ENCODE results near the gene ITGB6. TPM values are rescaled to one million over a fixed set of nuclear protein-coding genes. Genes with fewer than 3 reads are reported as not detected.

The ITGB6 gene
- total and polyA plus RNA-seq, 2 of the 4 experiments (the other 2 are of a cell fraction), result under 0.01 TPM; not detected in 1

DNA sequence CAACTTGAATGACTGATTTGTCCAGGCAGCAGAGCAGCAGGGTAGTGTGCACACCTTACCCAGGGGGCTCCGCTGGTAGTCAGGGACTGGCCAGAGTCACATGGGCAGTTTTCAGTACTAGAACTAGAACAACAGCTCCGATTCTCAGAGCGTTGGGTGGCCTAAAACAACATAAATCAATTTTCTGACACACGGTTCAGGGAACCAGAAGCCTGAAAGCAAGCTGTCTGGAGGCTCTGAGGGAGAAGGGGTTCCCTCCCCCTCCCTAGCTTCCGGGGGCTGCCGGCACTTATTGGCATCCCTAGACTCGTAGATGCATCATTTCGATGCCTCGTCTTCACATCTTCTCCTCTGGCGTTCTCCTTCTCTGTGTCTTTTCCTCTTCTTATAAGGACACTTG is 13.4 kb upstream of the ITGB6 start (continued):
- no peak for TF ChIP-seq BHLHE40 (IDR thresholded peaks at IDR 0.05; ENCODE audit: low read depth, low read length)
- TF ChIP-seq SMC3 (IDR thresholded peaks at IDR 0.05; ENCODE audit: low read depth, low read length), result no peak
- TF ChIP-seq CEBPB (IDR thresholded peaks at IDR 0.05; ENCODE audit: low read depth, low read length), result no peak
- no peak for TF ChIP-seq NFE2L2 (IDR thresholded peaks at IDR 0.05; ENCODE audit: low read depth, low read length)
- TF ChIP-seq POLR2A (IDR thresholded peaks at IDR 0.05; ENCODE audit: low read depth, low read length), result no peak
- no peak for TF ChIP-seq MAZ (IDR thresholded peaks at IDR 0.05; ENCODE audit: borderline replicate concordance, low read depth, low read length)
- no peak for TF ChIP-seq MXI1 (IDR thresholded peaks at IDR 0.05; ENCODE audit: borderline replicate concordance, low read depth, low read length)

- Histone ChIP-seq H3K4me1 (ENCODE audit: control insufficient read depth, insufficient read depth, low read length) (peaks cover 28% of the 10 kb centered on the region), H2BK15ac (ENCODE audit: low read depth, low read length) (peak overlapping the region; percentile 93), H2BK5ac (ENCODE audit: low read depth, low read length, poor library complexity, severe bottlenecking) (peak overlapping the region; percentile 93), H4K5ac (ENCODE audit: low read depth, low read length) (peak overlapping the region; percentile 73; the same call in 1 of the 2 replicates), H3K9ac (ENCODE audit: low read depth, low read length) (no peak overlapping the region), H2AK5ac (ENCODE audit: low read depth, low read length) (peak overlapping the region; percentile 76; the same call in 1 of the 2 replicates), H4K91ac (ENCODE audit: insufficient read depth, low read depth, low read length) (peak overlapping the region; percentile 95), H3K14ac (replicated peaks; ENCODE audit: low read depth, low read length) (peak overlapping the region; percentile 82), H3K27ac (ENCODE audit: insufficient read depth, low read length) (peak overlapping the region; percentile 32; the same call in 1 of the 2 replicates), H3K23ac (ENCODE audit: low read depth, low read length) (no peak overlapping the region), H3K56ac (ENCODE audit: extremely low read depth, insufficient read depth, low read length) (no peak overlapping the region), H4K20me1 (ENCODE audit: insufficient read depth, low read length) (no peaks in the 10 kb centered on the region), H4K8ac (ENCODE audit: low read depth in 2 of 2, low read length in 2 of 2) (peak overlapping the region; percentile 44 to 84; a peak in 2 of 4 replicates), H2BK120ac (ENCODE audit: low read depth, low read length) (peak overlapping the region; percentile 91), H3K27me3 (ENCODE audit: control insufficient read depth, insufficient read depth, low read length) (no peaks in the 10 kb centered on the region), H2BK20ac (ENCODE audit: low read depth, low read length) (peak overlapping the region; percentile 90), H3K9me1 (ENCODE audit: insufficient read depth, low read length) (peaks cover 24% of the 10 kb centered on the region), H3K4me2 (ENCODE audit: low read depth, low read length) (no peak overlapping the region), H3K9me3 (ENCODE audit: control insufficient read depth, insufficient read depth, low read length) (no peaks in the 10 kb centered on the region), H3K4me3 (ENCODE audit: insufficient read depth, low read depth, low read length) (no peak overlapping the region), H3K36me3 (ENCODE audit: control insufficient read depth, insufficient read depth, low read length) (no peaks in the 10 kb centered on the region), H3K18ac (ENCODE audit: low read depth, low read length) (peak overlapping the region; percentile 77; the same call in 1 of the 2 replicates), H2AFZ (replicated peaks; ENCODE audit: low read length, poor library complexity) (no peak overlapping the region), H3K79me1 (ENCODE audit: low read depth in 1 of 2, low read length in 2 of 2) (0 out of 4 replicates have a peak, but pooled peaks cover 0 to 7% of the 10 kb centered on the region in 2 experiments), H3K4ac (ENCODE audit: low read depth, low read length) (peak overlapping the region; percentile 74), H2AK9ac (replicated peaks; ENCODE audit: low read depth, low read length, poor library complexity) (peak overlapping the region; percentile 53)
- intact Hi-C loops (cut with micrococcal nuclease) (loop anchor here (2.0 kb wide), 1 partner anchor 100 kb away; no protein-coding TSS in a partner anchor), in situ Hi-C loops (cut with MboI; ENCODE audit: low sequenced_read_pairs) (no loop called here), dilution Hi-C loops (cut with HindIII; ENCODE audit: low sequenced_read_pairs, unreplicated experiment) (no loop called here)
- DNase-seq (peak; percentile 38), ATAC-seq (ENCODE audit: low read depth) (no peak)
- ChIA-PET CTCF (no interaction called here), POLR2A (ENCODE audit: unreplicated experiment) (no interaction called here)
- no TSS peak for BruUV-seq (replicated peaks)
- 83% methylated on average over 1 of the region's 11 CpGs; no CpG with 5 or more reads in 1 of the 2 experiments for WGBS, 2 experiments (ENCODE audit: extremely low coverage in 2 of 2, insufficient read length in 1 of 2)
- TF ChIP-seq MAZ (IDR thresholded peaks at IDR 0.05; ENCODE audit: borderline replicate concordance, low read depth, low read length), result no peak
- TF ChIP-seq CEBPB (IDR thresholded peaks at IDR 0.05; ENCODE audit: low read depth, low read length), result no peak
- no peak for TF ChIP-seq RFX5 (IDR thresholded peaks at IDR 0.05; ENCODE audit: low read depth, low read length)
- peak; percentile 35; the same call in 1 of the 2 replicates for TF ChIP-seq SMC3 (IDR thresholded peaks at IDR 0.05; ENCODE audit: low read depth, low read length)
- TF ChIP-seq CTCF (conservative IDR thresholded peaks at IDR 0.05; ENCODE audit: low read depth, low read length), result peak; percentile 54
- TF ChIP-seq RAD21 (IDR thresholded peaks at IDR 0.05; ENCODE audit: low read length), result peak; percentile 39
- TF ChIP-seq POLR2A (IDR thresholded peaks at IDR 0.05; ENCODE audit: low read depth, low read length), result no peak
- no peak for TF ChIP-seq USF2 (IDR thresholded peaks at IDR 0.05; ENCODE audit: low read depth, low read length)
Observed at GRCh38 chr2:160210599-160211138, 10.6 kb upstream of the ITGB6 start.
